ENCODE measurements around the gene MTCL3.

The MTCL3 gene

DNA sequence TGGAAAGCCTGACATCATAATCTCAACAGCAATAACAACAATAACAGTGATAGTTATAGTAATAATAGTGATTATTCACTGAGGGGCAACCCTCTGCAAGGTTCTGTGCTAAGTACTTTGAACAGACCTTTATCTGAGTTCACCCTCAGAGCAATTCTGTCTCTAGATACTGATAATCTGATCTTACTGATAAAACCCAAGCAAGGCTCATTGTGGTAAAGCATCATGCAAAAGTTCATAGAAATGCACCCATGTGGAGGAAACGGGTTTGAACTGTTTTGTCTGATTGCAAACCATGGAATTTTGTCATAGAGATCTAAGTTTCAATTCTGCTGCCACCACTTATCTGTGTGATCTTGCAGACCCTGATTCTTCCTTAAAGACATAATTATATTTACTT lies 58.7 kb downstream of the MTCL3 start:
- peak; percentile 15 for DNase-seq (ENCODE audit: low read depth)
- TF ChIP-seq, protein P1, sequence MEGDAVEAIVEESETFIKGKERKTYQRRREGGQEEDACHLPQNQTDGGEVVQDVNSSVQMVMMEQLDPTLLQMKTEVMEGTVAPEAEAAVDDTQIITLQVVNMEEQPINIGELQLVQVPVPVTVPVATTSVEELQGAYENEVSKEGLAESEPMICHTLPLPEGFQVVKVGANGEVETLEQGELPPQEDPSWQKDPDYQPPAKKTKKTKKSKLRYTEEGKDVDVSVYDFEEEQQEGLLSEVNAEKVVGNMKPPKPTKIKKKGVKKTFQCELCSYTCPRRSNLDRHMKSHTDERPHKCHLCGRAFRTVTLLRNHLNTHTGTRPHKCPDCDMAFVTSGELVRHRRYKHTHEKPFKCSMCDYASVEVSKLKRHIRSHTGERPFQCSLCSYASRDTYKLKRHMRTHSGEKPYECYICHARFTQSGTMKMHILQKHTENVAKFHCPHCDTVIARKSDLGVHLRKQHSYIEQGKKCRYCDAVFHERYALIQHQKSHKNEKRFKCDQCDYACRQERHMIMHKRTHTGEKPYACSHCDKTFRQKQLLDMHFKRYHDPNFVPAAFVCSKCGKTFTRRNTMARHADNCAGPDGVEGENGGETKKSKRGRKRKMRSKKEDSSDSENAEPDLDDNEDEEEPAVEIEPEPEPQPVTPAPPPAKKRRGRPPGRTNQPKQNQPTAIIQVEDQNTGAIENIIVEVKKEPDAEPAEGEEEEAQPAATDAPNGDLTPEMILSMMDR (IDR thresholded peaks at IDR 0.05; ENCODE audit: low read depth, low read length): no peak
- TF ChIP-seq POLR2A (IDR thresholded peaks at IDR 0.05; ENCODE audit: extremely low read depth, insufficient read length) (no peak), MYC (IDR thresholded peaks at IDR 0.05; ENCODE audit: low read depth, low read length) (no peak)
- TF ChIP-seq, protein P2, sequence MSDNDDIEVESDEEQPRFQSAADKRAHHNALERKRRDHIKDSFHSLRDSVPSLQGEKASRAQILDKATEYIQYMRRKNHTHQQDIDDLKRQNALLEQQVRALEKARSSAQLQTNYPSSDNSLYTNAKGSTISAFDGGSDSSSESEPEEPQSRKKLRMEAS (IDR thresholded peaks at IDR 0.05; ENCODE audit: low read depth, low read length): no peak
- H3K4me3 ChIP-seq (ENCODE audit: low read depth, low read length): no peak overlapping the region

DNA sequence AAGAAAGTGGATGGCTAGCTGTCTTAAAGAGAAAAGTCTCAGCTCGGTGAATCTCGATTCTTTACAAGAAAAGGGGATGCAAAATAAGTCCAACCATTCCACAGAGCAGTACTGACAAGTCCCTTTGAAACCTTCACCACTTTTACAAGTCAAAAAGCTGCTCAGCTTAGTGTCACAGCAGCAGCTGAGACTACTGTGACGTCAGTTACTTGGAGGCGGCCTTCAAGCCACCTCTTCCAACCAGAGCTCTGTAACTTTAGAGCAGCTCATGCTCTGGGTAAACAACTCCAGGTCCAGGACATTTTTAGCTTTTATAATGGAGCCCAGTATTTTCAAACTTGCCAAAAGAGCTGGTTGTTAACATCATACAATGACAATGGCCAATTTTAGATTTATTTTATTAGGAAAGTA lies 59.9 kb downstream of the MTCL3 start, which contains the start of gene KIAA0408:
TSS of gene KIAA0408 (minus strand) at position 159 of the 411 bp plus-strand sequence. CDS start 5,408 bp downstream, outside the sequence.
- TF ChIP-seq POLR2A (IDR thresholded peaks at IDR 0.05; ENCODE audit: extremely low read depth, insufficient read length): no peak
- TF ChIP-seq, protein P2 (IDR thresholded peaks at IDR 0.05; ENCODE audit: low read depth, low read length): no peak
- TF ChIP-seq MYC (IDR thresholded peaks at IDR 0.05; ENCODE audit: low read depth, low read length): no peak
- TF ChIP-seq, protein P1 (IDR thresholded peaks at IDR 0.05; ENCODE audit: low read depth, low read length): no peak
- no peak within 1 kb of the TSS for H3K4me3 ChIP-seq (ENCODE audit: low read depth, low read length)
- DNase-seq (ENCODE audit: low read depth): peak; percentile 52

DNA sequence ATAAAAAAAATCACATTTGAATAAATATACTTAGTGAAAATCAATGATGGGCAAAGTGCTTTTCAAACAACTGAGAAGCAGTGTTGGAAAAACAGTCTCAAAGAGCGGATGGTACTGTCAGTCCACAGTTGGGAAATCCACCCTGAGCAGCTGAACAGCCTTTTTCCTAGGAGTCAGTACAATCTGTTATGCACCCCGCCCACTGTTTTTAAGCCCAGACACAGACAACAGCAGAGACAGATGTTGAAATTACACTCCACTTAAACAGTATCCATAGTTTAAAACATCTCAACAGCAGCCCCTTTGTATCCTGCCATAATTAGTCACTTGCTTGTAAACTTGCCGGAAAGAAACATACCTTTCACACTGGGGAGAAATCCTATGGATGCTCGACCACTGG lies 60.3 kb downstream of the MTCL3 start:
- TF ChIP-seq, protein P1 (IDR thresholded peaks at IDR 0.05; ENCODE audit: low read depth, low read length): no peak
- no peak overlapping the region for H3K4me3 ChIP-seq (ENCODE audit: low read depth, low read length)
- DNase-seq (ENCODE audit: low read depth): peak; percentile 43

DNA sequence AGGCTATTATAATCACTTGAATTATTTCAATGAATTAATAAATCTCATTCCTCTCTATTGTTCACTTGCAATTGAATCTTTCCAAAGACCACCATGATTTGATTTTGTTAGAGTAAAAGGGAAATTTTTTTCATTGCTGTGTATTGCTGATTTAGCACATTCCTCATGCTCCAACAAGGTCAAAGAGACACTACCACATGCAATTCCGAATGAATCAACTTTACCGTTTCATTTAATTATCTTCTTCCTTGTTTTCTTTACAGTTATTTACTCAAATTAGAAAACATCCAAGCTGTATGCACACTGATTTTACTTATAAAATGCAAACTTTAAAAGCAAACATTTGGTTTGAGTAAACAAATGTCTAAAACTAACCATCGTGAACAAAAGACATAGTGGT lies 60.9 kb downstream of the MTCL3 start:
- no peak overlapping the region for H3K4me3 ChIP-seq (ENCODE audit: low read depth, low read length)
- no peak for DNase-seq (ENCODE audit: low read depth)
- no peak for TF ChIP-seq POLR2A (IDR thresholded peaks at IDR 0.05; ENCODE audit: extremely low read depth, insufficient read length)
- TF ChIP-seq, protein P1 (IDR thresholded peaks at IDR 0.05; ENCODE audit: low read depth, low read length): no peak
- no peak for TF ChIP-seq MYC (IDR thresholded peaks at IDR 0.05; ENCODE audit: low read depth, low read length)
- TF ChIP-seq, protein P2 (IDR thresholded peaks at IDR 0.05; ENCODE audit: low read depth, low read length): no peak

DNA sequence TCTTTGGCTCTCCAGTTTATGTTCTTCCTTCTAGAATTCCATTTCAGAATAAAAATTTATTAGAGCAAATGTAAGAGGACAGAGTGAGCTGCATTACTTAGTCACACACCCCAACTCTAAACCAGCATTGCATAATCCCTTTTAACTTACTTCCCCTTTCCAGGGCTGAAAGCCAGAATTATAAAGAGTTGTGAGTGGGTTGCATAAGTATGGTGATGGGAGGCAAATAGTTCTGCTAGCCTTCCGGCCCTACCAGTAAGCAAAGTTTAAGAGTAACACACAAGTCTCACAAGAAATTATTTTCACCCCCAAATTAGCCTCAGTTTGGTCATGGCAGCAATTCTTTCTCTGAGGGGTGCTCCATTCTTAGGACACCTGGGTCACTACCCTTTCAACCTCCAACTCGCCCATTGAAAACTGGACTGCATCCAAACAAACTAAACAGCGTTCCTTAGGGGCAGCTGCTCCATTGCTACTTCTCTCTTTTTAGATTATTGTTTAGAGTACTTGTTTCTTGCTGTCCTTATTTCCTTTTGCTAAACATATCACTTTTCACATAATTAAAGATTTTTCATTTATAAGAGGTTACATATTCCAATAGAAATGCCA lies 61.6 kb downstream of the MTCL3 start:
- peak overlapping the region; percentile 44 for H3K4me3 ChIP-seq (ENCODE audit: low read depth, low read length)
- DNase-seq (ENCODE audit: low read depth): peak; percentile 96
- TF ChIP-seq, protein P2 (IDR thresholded peaks at IDR 0.05; ENCODE audit: low read depth, low read length): peak; percentile 45; the same call in 1 of the 2 replicates
- TF ChIP-seq, protein P1 (IDR thresholded peaks at IDR 0.05; ENCODE audit: low read depth, low read length): no peak

DNA sequence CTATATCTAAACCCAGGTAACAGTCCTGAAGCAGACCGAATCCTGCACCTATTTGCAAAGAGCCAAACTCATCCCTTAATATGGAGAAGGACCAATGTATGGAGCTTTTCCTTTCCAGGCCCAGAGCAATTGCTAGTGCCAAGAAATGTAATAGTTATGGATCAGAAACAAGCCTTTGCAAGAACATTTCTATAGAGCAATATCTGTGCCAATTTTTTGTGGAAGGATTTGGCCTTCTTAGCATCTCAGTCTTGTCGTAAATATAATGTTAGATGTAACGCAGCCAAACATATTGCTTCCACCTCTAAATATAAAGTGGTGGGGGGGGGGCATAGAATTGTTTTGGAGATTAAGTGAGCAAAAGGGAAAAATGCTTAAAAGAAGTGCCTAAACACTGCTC lies 62.7 kb downstream of the MTCL3 start:
- TF ChIP-seq POLR2A (IDR thresholded peaks at IDR 0.05; ENCODE audit: extremely low read depth, insufficient read length): no peak
- TF ChIP-seq MYC (IDR thresholded peaks at IDR 0.05; ENCODE audit: low read depth, low read length): no peak
- TF ChIP-seq, protein P1 (IDR thresholded peaks at IDR 0.05; ENCODE audit: low read depth, low read length): no peak
- TF ChIP-seq, protein P2 (IDR thresholded peaks at IDR 0.05; ENCODE audit: low read depth, low read length): no peak
- H3K4me3 ChIP-seq (ENCODE audit: low read depth, low read length): no peak overlapping the region
- no peak for DNase-seq (ENCODE audit: low read depth)
